GM12874 (cell line): Measurements from ENCODE around the gene SLC41A1.
A peak's percentile ranks its signal among the peaks of the same experiment; 100 is the strongest.

Source experiments
- TF ChIP-seq, protein P1 (sequence below): IDR thresholded peaks from 2 replicates; pipeline ENCODE4 v1.5.1; 2011; ENCODE audit warnings: low read depth, mild to moderate bottlenecking, control low read depth, low read length, moderate library complexity; ENCODE audit not compliant: insufficient read depth

SLC41A1 gene

DNA sequence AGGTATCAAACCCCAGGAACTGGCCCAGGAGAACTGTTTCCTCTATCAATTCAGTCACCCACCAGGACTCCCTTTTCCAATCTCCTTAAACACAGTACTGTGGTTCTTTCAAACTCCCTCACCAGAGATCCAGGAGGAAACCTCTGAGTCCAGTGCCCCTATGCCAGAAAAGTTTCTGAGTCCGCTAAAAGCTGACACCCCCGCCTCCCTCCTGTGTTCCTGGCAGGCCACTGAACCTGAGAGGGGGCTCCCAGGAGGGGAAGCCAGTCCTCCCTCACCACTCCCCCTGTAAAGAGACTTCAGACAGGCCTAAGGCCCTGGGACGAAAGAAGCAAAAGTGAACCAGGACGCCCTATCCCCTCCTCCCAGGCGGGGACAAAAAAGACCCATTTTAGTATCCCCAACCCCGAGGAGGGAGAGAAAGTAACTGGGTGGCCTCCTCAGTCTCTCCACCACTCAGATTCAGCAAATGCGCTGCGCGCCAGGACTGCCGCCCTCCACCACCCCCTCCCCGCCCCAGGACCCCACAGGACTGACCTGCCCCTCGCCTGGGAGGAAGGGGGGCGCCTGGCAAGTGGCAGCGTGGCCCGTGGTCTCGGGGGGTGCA lies 624 bp downstream of the SLC41A1 start:
- TF ChIP-seq, protein P1, sequence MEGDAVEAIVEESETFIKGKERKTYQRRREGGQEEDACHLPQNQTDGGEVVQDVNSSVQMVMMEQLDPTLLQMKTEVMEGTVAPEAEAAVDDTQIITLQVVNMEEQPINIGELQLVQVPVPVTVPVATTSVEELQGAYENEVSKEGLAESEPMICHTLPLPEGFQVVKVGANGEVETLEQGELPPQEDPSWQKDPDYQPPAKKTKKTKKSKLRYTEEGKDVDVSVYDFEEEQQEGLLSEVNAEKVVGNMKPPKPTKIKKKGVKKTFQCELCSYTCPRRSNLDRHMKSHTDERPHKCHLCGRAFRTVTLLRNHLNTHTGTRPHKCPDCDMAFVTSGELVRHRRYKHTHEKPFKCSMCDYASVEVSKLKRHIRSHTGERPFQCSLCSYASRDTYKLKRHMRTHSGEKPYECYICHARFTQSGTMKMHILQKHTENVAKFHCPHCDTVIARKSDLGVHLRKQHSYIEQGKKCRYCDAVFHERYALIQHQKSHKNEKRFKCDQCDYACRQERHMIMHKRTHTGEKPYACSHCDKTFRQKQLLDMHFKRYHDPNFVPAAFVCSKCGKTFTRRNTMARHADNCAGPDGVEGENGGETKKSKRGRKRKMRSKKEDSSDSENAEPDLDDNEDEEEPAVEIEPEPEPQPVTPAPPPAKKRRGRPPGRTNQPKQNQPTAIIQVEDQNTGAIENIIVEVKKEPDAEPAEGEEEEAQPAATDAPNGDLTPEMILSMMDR, result no peak

DNA sequence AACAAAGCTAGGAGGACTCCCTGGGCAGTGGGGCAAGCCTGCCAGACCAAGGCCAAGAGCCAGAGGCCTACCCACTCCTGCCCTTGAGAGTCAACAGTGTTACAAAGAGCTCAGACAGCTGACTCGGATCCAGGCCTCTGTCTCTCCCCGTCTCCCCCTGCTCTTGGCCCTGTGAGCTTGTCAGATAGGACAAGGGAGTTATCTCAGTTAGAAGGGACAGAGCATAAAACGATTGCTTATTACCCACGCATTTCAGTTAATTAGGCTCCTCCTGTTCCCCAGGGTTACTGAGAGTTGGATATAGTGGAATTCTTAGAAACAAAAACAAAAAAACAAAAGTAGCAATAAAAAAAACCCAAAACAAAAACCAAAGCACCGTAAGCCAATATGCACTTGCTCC lies 1.3 kb downstream of the SLC41A1 start:
- TF ChIP-seq, protein P1, result no peak

DNA sequence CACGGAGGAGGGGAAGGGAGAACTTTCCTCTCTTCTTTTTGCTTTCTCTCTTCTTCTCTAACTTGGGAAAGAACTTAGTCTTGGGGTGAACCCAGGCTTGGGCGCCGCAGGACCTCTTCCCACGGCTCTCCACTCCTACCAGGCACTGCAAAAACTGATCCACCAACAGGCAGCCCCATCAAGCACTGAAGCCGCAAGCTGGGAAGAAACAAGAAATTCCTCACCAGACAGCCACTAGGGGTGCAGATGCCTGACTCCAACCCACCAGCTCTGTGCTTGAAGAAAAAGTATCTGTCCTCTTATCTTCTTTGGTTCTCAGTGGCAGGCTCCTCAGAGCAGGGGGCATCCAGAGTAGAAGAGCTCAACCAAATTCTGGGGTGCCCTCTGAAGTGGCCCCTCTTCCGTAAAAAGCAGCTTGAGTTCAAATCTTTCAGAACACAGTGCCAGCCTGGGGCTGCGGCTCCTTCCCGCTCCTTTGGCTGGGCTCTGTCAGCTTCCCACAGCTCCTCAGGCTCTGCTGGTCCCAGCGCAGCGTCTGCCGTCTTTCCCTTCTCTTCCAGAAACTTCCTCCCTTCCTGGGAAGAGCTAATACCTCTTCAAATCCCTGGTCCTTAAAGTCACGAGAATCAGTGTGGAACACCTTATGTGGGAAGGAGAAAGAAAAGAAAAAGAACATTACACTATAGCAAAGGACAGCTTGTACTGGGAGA lies 2.4 kb downstream of the SLC41A1 start:
- TF ChIP-seq, protein P1, result 0 out of 2 replicates have a peak, but pooled peaks have one; percentile 6

DNA sequence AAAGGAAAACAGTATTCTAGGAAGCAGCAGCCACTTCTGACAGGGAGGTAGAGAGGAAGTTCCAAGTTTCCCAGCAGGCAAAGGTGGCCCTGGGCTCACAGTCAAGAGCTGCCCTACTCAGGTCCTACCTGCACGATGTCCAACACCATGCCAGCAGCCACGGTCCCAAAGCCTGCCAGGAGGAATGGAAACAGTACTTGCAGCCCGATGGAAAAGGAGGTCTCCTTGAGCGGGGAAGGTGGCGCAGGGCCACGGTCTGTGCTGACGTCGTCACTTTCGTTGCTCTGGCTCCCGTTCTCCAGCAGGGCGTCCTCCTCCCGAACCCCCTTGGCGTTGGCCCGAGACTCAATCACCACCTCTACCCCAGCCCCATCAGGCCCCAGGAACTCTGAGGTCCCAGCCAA lies 3.1 kb downstream of the SLC41A1 start:
- TF ChIP-seq, protein P1, result no peak

DNA sequence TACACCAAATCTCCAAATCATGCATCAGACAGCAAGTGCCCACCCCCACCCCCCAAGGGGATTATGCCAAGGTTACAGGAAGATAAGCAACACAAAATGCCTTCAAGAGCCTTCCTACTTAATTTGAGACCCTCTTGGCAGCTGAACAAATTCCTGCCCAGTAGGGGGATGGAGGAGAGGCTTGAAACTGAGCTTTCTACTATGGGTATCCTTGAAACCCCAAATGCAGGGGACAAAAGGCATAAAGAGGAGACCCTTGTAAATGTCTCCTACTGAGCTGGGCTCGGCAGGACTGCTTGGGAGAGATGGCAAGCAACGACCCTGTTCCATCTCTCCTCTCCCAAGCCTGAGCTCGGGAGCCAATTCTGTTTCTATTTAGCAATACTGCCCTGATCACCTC lies 3.5 kb downstream of the SLC41A1 start:
- TF ChIP-seq, protein P1, result no peak

DNA sequence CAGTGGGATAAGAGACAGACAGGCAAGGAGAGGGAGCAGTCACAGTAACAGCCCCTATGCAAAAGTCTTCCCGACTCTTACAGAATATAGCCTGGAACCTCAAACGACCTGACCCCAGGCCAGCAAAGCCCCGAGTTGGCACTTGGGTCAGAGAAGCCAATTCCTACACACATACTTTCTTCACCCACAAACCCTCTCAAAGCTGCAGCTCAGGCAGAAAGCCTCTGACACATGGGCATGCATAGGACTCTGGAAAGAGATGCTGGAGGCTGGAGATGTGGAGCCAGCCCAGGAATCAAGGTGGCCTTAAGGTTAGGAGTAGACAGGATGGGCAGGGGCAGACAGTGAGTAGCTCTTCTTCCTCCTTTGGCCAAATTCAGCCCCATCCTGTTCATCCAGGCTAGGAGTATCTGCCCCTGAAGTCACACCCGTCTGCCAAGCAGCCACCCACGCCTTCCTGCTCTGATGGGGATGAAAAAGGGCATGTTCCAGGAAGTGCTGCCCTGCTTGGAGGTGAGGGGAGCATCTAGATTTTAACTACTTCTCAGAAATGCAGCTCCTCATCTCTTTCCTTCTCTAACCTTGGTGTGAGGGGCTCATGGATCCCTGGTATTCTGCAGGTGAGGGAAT lies 7.8 kb downstream of the SLC41A1 start:
- TF ChIP-seq, protein P1, result no peak

DNA sequence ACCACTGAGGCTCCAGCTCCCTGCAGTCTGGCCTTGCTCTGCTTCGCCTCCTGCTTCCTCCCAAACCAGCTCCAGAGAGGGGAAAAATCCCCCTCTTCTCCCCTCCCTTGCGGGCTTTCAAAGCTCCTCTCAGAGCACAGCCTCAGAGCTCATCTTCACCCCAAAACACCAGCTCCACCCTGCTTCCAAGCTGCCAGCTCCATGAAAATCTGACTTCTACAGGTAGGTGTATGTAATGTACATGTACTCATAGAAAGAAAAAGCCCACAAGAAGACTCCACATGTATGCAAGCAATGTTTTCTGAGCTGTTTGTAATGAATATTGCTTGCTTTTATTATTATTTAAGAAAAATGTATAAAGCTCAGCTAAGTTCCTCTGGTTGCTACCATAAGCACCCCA lies 8.4 kb downstream of the SLC41A1 start:
- TF ChIP-seq, protein P1, result no peak
